ENCODE results near the gene HBE1.

HBE1 gene

GRCh38 chr11:5237420-5237819, 32.3 kb downstream of the HBE1 start:
- 97% methylated on average over 2 of the region's 2 CpGs for WGBS, 2 experiments
- Histone ChIP-seq H3K27me3 (ENCODE audit: control insufficient read depth, insufficient read depth, low read length, poor library complexity, severe bottlenecking) (no peaks in the 10 kb centered on the region), H3K27ac (ENCODE audit: insufficient read depth, low read depth, low read length, poor library complexity, severe bottlenecking) (no peak overlapping the region), H3K9me3 (ENCODE audit: control insufficient read depth, low read length) (no peaks in the 10 kb centered on the region), H3K4me3 (ENCODE audit: insufficient read depth, low read depth, low read length) (no peak overlapping the region), H3K36me3 (ENCODE audit: control insufficient read depth, insufficient read depth, low read length) (no peaks in the 10 kb centered on the region), H3K4me1 (ENCODE audit: control insufficient read depth, insufficient read depth, low read length) (no peaks in the 10 kb centered on the region)

- no peaks in the 10 kb centered on the region for H3K9me3 ChIP-seq (ENCODE audit: control insufficient read depth, low read length)
- H3K27ac ChIP-seq (ENCODE audit: insufficient read depth, low read depth, low read length, poor library complexity, severe bottlenecking): no peak overlapping the region
- H3K36me3 ChIP-seq (ENCODE audit: control insufficient read depth, insufficient read depth, low read length): no peaks in the 10 kb centered on the region
- no peaks in the 10 kb centered on the region for H3K4me1 ChIP-seq (ENCODE audit: control insufficient read depth, insufficient read depth, low read length)
- no peaks in the 10 kb centered on the region for H3K27me3 ChIP-seq (ENCODE audit: control insufficient read depth, insufficient read depth, low read length, poor library complexity, severe bottlenecking)
- WGBS, 2 experiments: 94 to 96% methylated on average over 1 to 5 of the region's 5 CpGs
- no peak overlapping the region for H3K4me3 ChIP-seq (ENCODE audit: insufficient read depth, low read depth, low read length)
Measured at GRCh38 chr11:5235364-5236095, 34.2 kb downstream of the HBE1 start.

- H3K27ac ChIP-seq (ENCODE audit: insufficient read depth, low read depth, low read length, poor library complexity, severe bottlenecking): no peak within 1 kb of the TSS
- H3K4me1 ChIP-seq (ENCODE audit: control insufficient read depth, insufficient read depth, low read length): no peaks in the 10 kb centered on the region
- no peak within 1 kb of the TSS for H3K4me3 ChIP-seq (ENCODE audit: insufficient read depth, low read depth, low read length)
- 87 to 96% methylated on average over 2 of the region's 2 CpGs for WGBS, 2 experiments
- H3K36me3 ChIP-seq (ENCODE audit: control insufficient read depth, insufficient read depth, low read length): no peaks in the 10 kb centered on the region
- H3K9me3 ChIP-seq (ENCODE audit: control insufficient read depth, low read length): no peaks in the 10 kb centered on the region
- no peaks in the 10 kb centered on the region for H3K27me3 ChIP-seq (ENCODE audit: control insufficient read depth, insufficient read depth, low read length, poor library complexity, severe bottlenecking)
Measured at GRCh38 chr11:5234381-5234834, 35.3 kb downstream of the HBE1 start, which contains the start of gene HBD. Gene HBD (minus strand): TSS chr11:5234483. CDS start chr11:5234433, 50 bp downstream.

GRCh38 chr11:5233307-5233706, 36.4 kb downstream of the HBE1 start:
- Histone ChIP-seq H3K9me3 (ENCODE audit: control insufficient read depth, low read length) (no peaks in the 10 kb centered on the region), H3K27me3 (ENCODE audit: control insufficient read depth, insufficient read depth, low read length, poor library complexity, severe bottlenecking) (no peaks in the 10 kb centered on the region), H3K4me3 (ENCODE audit: insufficient read depth, low read depth, low read length) (no peak overlapping the region), H3K4me1 (ENCODE audit: control insufficient read depth, insufficient read depth, low read length) (no peaks in the 10 kb centered on the region), H3K36me3 (ENCODE audit: control insufficient read depth, insufficient read depth, low read length) (no peaks in the 10 kb centered on the region), H3K27ac (ENCODE audit: insufficient read depth, low read depth, low read length, poor library complexity, severe bottlenecking) (no peak overlapping the region)
- 100% methylated on average over 1 of the region's 1 CpG for whole genome bisulfite sequencing, 2 experiments

- Histone ChIP-seq H3K9me3 (ENCODE audit: control insufficient read depth, low read length) (no peaks in the 10 kb centered on the region), H3K27me3 (ENCODE audit: control insufficient read depth, insufficient read depth, low read length, poor library complexity, severe bottlenecking) (no peaks in the 10 kb centered on the region), H3K27ac (ENCODE audit: insufficient read depth, low read depth, low read length, poor library complexity, severe bottlenecking) (no peak overlapping the region), H3K4me1 (ENCODE audit: control insufficient read depth, insufficient read depth, low read length) (no peaks in the 10 kb centered on the region), H3K36me3 (ENCODE audit: control insufficient read depth, insufficient read depth, low read length) (no peaks in the 10 kb centered on the region), H3K4me3 (ENCODE audit: insufficient read depth, low read depth, low read length) (no peak overlapping the region)
- 94 to 100% methylated on average over 2 of the region's 2 CpGs for WGBS, 2 experiments
Measured at GRCh38 chr11:5232821-5233220, 36.9 kb downstream of the HBE1 start.

GRCh38 chr11:5232176-5232575, 37.6 kb downstream of the HBE1 start:
- no peaks in the 10 kb centered on the region for H3K9me3 ChIP-seq (ENCODE audit: control insufficient read depth, low read length)
- no peaks in the 10 kb centered on the region for H3K27me3 ChIP-seq (ENCODE audit: control insufficient read depth, insufficient read depth, low read length, poor library complexity, severe bottlenecking)
- no peaks in the 10 kb centered on the region for H3K4me1 ChIP-seq (ENCODE audit: control insufficient read depth, insufficient read depth, low read length)
- H3K27ac ChIP-seq (ENCODE audit: insufficient read depth, low read depth, low read length, poor library complexity, severe bottlenecking): no peak overlapping the region
- H3K4me3 ChIP-seq (ENCODE audit: insufficient read depth, low read depth, low read length): no peak overlapping the region
- H3K36me3 ChIP-seq (ENCODE audit: control insufficient read depth, insufficient read depth, low read length): no peaks in the 10 kb centered on the region
- 97 to 98% methylated on average over 3 of the region's 3 CpGs for WGBS, 2 experiments

- Histone ChIP-seq H3K27ac (ENCODE audit: insufficient read depth, low read depth, low read length, poor library complexity, severe bottlenecking) (no peak overlapping the region), H3K9me3 (ENCODE audit: control insufficient read depth, low read length) (no peaks in the 10 kb centered on the region)
- WGBS, 2 experiments: 94 to 96% methylated on average over 2 of the region's 2 CpGs
Measured at GRCh38 chr11:5231111-5231510, 38.6 kb downstream of the HBE1 start.

GRCh38 chr11:5230266-5230665, 39.5 kb downstream of the HBE1 start:
- no peaks in the 10 kb centered on the region for H3K36me3 ChIP-seq (ENCODE audit: control insufficient read depth, insufficient read depth, low read length)
- H3K9me3 ChIP-seq (ENCODE audit: control insufficient read depth, low read length): no peaks in the 10 kb centered on the region
- 93 to 100% methylated on average over 1 of the region's 1 CpG for WGBS, 2 experiments
- H3K27ac ChIP-seq (ENCODE audit: insufficient read depth, low read depth, low read length, poor library complexity, severe bottlenecking): no peak overlapping the region
- H3K27me3 ChIP-seq (ENCODE audit: control insufficient read depth, insufficient read depth, low read length, poor library complexity, severe bottlenecking): no peaks in the 10 kb centered on the region
- no peak overlapping the region for H3K4me3 ChIP-seq (ENCODE audit: insufficient read depth, low read depth, low read length)
- no peaks in the 10 kb centered on the region for H3K4me1 ChIP-seq (ENCODE audit: control insufficient read depth, insufficient read depth, low read length)

More at GRCh38 chr11:5231111-5231510, 38.6 kb downstream of the HBE1 start:
- Histone ChIP-seq H3K27me3 (ENCODE audit: control insufficient read depth, insufficient read depth, low read length, poor library complexity, severe bottlenecking) (no peaks in the 10 kb centered on the region), H3K4me3 (ENCODE audit: insufficient read depth, low read depth, low read length) (no peak overlapping the region), H3K4me1 (ENCODE audit: control insufficient read depth, insufficient read depth, low read length) (no peaks in the 10 kb centered on the region), H3K36me3 (ENCODE audit: control insufficient read depth, insufficient read depth, low read length) (no peaks in the 10 kb centered on the region)

GRCh38 chr11:5229796-5230195, 39.9 kb downstream of the HBE1 start:
- H3K4me3 ChIP-seq (ENCODE audit: insufficient read depth, low read depth, low read length): no peak overlapping the region
- H3K27me3 ChIP-seq (ENCODE audit: control insufficient read depth, insufficient read depth, low read length, poor library complexity, severe bottlenecking): no peaks in the 10 kb centered on the region
- no peaks in the 10 kb centered on the region for H3K4me1 ChIP-seq (ENCODE audit: control insufficient read depth, insufficient read depth, low read length)
- WGBS, 2 experiments: 100% methylated on average over 1 of the region's 2 CpGs; no CpG with 5 or more reads in 1 of the 2 experiments
- no peaks in the 10 kb centered on the region for H3K9me3 ChIP-seq (ENCODE audit: control insufficient read depth, low read length)
- no peak overlapping the region for H3K27ac ChIP-seq (ENCODE audit: insufficient read depth, low read depth, low read length, poor library complexity, severe bottlenecking)
- H3K36me3 ChIP-seq (ENCODE audit: control insufficient read depth, insufficient read depth, low read length): no peaks in the 10 kb centered on the region

GRCh38 chr11:5229356-5229755, 40.4 kb downstream of the HBE1 start:
- no peak overlapping the region for H3K27ac ChIP-seq (ENCODE audit: insufficient read depth, low read depth, low read length, poor library complexity, severe bottlenecking)
- no peaks in the 10 kb centered on the region for H3K36me3 ChIP-seq (ENCODE audit: control insufficient read depth, insufficient read depth, low read length)
- H3K9me3 ChIP-seq (ENCODE audit: control insufficient read depth, low read length): no peaks in the 10 kb centered on the region
- H3K27me3 ChIP-seq (ENCODE audit: control insufficient read depth, insufficient read depth, low read length, poor library complexity, severe bottlenecking): no peaks in the 10 kb centered on the region
- no peak overlapping the region for H3K4me3 ChIP-seq (ENCODE audit: insufficient read depth, low read depth, low read length)
- no peaks in the 10 kb centered on the region for H3K4me1 ChIP-seq (ENCODE audit: control insufficient read depth, insufficient read depth, low read length)
- 80% methylated on average over 1 of the region's 1 CpG; no CpG with 5 or more reads in 1 of the 2 experiments for WGBS, 2 experiments

All from ectodermal cell (in vitro differentiated cells).